ENCODE data around the gene FLYWCH1. TPM values are rescaled to one million over a fixed set of nuclear protein-coding genes. Genes with fewer than 3 reads are reported as not detected.
A peak's percentile ranks its signal among the peaks of the same experiment; 100 is the strongest.

FLYWCH1 gene
- total and polyA plus RNA-seq, 9 of the 15 experiments (the other 6 are each of a cell fraction or from before 2014, with no cell fraction given), result 0.18 to 33.6 (median 11.3) TPM

- TF ChIP-seq NKRF (IDR thresholded peaks at IDR 0.05; ENCODE audit: borderline replicate concordance), result peak; percentile 32; the same call in 1 of the 2 replicates
- TF ChIP-seq TAF15 (IDR thresholded peaks at IDR 0.05; ENCODE audit: low read depth, low read length), result no peak
- TF ChIP-seq NR4A1 (CRISPR knock-in tag; IDR thresholded peaks at IDR 0.05), result peak; percentile 68; the same call in 1 of the 2 replicates
- TF ChIP-seq NR4A1 (tag; IDR thresholded peaks at IDR 0.05), result peak; percentile 96
- peak in 1 of 2 experiments; percentile 96; a peak in 2 of 4 replicates for TF ChIP-seq ZNF639 (CRISPR knock-in tag; conservative IDR thresholded peaks at IDR 0.05 in 1 of 2, IDR thresholded peaks at IDR 0.05 in 1 of 2)
- no peak for TF ChIP-seq MCM5 (IDR thresholded peaks at IDR 0.05; ENCODE audit: low read depth)
- no peak for TF ChIP-seq KHSRP (IDR thresholded peaks at IDR 0.05)
- TF ChIP-seq ZNF41 (CRISPR knock-in tag; conservative IDR thresholded peaks at IDR 0.05), result peak; percentile 79
- TF ChIP-seq ZNF395 (CRISPR knock-in tag; IDR thresholded peaks at IDR 0.05), result peak; percentile 98
- peak; percentile 60; the same call in 1 of the 2 replicates for TF ChIP-seq THRB (CRISPR knock-in tag; conservative IDR thresholded peaks at IDR 0.05)
- peak; percentile 97 for TF ChIP-seq TFAP4 (CRISPR knock-in tag; IDR thresholded peaks at IDR 0.05; ENCODE audit: borderline replicate concordance)
- no peak for TF ChIP-seq ZNF431 (CRISPR knock-in tag; IDR thresholded peaks at IDR 0.05)
- no peak for TF ChIP-seq RBM17 (IDR thresholded peaks at IDR 0.05; ENCODE audit: borderline replicate concordance, low read depth, low read length)
- no peak for TF ChIP-seq NEUROD1 (IDR thresholded peaks at IDR 0.05; ENCODE audit: borderline replicate concordance, low read depth, low read length, partially characterized antibody)
- no peak for TF ChIP-seq FOXP1 (CRISPR knock-in tag; IDR thresholded peaks at IDR 0.05)
- TF ChIP-seq KAT7 (CRISPR knock-in tag; IDR thresholded peaks at IDR 0.05; ENCODE audit: borderline replicate concordance), result peak; percentile 95; the same call in 1 of the 2 replicates
- TF ChIP-seq BRD4 (IDR thresholded peaks at IDR 0.05), result peak; percentile 56; the same call in 1 of the 2 replicates
Observed at GRCh38 chr16:2867987-2868789, 43.5 kb upstream of the FLYWCH1 start (continued).

All from K562 (cell line).